Measurements from ENCODE around the gene ABTB2. TPM values are rescaled to one million over a fixed set of nuclear protein-coding genes. Genes with fewer than 3 reads are reported as not detected.

The ABTB2 gene
- total RNA-seq, 2 donors from 2014 or later: 27.0 to 27.4 TPM

DNA sequence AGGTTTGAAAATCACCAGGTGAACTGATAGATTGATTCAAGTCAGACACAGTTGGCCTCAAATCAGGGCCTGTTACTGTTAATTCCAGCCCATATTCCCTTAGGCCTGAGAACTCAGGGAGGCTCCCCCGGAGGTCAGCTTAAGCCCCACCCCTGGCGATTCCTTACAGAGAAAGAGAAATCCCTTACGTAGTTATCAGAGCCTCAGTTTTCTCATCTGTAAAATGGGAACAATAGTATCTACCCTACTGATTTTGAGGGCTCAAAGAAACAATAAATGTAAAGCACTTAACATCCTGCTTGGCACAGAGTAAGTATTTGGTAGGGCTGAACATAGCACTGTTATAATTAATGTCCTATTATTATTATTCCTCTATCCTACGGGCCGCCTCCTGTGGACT, 158.3 kb downstream of the ABTB2 start:
- no peak for DNase-seq (ENCODE audit: low spot score)
- no peaks in the 10 kb centered on the region for H3K9me3 ChIP-seq
- TF ChIP-seq, protein P1, sequence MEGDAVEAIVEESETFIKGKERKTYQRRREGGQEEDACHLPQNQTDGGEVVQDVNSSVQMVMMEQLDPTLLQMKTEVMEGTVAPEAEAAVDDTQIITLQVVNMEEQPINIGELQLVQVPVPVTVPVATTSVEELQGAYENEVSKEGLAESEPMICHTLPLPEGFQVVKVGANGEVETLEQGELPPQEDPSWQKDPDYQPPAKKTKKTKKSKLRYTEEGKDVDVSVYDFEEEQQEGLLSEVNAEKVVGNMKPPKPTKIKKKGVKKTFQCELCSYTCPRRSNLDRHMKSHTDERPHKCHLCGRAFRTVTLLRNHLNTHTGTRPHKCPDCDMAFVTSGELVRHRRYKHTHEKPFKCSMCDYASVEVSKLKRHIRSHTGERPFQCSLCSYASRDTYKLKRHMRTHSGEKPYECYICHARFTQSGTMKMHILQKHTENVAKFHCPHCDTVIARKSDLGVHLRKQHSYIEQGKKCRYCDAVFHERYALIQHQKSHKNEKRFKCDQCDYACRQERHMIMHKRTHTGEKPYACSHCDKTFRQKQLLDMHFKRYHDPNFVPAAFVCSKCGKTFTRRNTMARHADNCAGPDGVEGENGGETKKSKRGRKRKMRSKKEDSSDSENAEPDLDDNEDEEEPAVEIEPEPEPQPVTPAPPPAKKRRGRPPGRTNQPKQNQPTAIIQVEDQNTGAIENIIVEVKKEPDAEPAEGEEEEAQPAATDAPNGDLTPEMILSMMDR (IDR thresholded peaks at IDR 0.05): no peak
- H3K27ac ChIP-seq: no peak overlapping the region
- no peaks in the 10 kb centered on the region for H3K27me3 ChIP-seq
- no peaks in the 10 kb centered on the region for H3K4me1 ChIP-seq
- H3K4me3 ChIP-seq: no peak overlapping the region
- peaks cover 19% of the 10 kb centered on the region for H3K36me3 ChIP-seq

DNA sequence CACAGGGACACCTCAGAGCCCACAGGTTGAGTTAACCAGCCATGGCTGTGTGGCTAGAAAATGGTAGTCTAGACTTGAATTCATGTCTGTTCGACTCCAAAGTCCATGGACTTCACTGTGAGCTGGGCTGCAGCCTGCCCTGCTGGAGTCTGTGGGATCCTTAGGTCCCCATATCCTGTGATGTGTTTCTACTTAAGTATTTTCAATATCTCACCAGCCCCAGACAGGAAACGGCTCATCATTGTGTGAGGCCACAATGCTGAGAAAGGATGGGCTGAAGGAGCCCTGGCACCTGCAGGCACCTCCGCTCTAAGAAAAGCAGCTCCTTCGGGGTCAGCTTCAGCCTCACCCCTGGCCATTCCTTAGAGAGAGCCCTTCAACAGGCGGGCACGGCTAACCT, 159.3 kb downstream of the ABTB2 start:
- no peaks in the 10 kb centered on the region for H3K9me3 ChIP-seq
- peaks cover 19% of the 10 kb centered on the region for H3K36me3 ChIP-seq
- TF ChIP-seq, protein P1 (IDR thresholded peaks at IDR 0.05): no peak
- H3K27ac ChIP-seq: no peak overlapping the region
- no peak overlapping the region for H3K4me3 ChIP-seq
- peaks cover 0 to 1% of the 10 kb centered on the region in 2 donors for H3K4me1 ChIP-seq
- no peaks in the 10 kb centered on the region for H3K27me3 ChIP-seq
- DNase-seq (ENCODE audit: low spot score): no peak

DNA sequence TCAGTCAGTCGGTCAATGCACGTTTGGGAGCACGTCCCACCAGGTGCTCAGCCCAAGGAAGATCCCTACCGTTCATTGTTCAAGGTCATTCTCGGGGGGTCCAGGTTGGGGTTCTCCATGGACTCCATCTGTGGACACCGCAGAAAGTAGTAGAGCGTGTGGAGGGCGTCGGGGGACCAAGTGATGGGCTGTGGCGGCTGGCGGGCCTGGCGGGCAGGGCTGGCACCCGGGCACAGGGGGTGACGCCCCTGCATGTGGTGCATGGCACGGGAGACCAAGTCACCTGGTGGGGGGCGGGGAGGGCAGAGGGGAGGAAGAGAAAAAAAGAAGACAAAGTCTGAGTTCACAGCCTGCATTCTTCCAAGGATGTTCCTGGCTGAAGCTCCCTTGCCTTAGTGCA, 160.6 kb downstream of the ABTB2 start:
- peaks cover 0 to 14% of the 10 kb centered on the region in 2 donors for H3K4me1 ChIP-seq
- H3K36me3 ChIP-seq: peaks cover 13% of the 10 kb centered on the region
- no peaks in the 10 kb centered on the region for H3K27me3 ChIP-seq
- TF ChIP-seq, protein P1 (IDR thresholded peaks at IDR 0.05): no peak
- no peak overlapping the region for H3K4me3 ChIP-seq
- H3K27ac ChIP-seq: no peak overlapping the region
- DNase-seq (ENCODE audit: low spot score): no peak
- H3K9me3 ChIP-seq: no peaks in the 10 kb centered on the region

DNA sequence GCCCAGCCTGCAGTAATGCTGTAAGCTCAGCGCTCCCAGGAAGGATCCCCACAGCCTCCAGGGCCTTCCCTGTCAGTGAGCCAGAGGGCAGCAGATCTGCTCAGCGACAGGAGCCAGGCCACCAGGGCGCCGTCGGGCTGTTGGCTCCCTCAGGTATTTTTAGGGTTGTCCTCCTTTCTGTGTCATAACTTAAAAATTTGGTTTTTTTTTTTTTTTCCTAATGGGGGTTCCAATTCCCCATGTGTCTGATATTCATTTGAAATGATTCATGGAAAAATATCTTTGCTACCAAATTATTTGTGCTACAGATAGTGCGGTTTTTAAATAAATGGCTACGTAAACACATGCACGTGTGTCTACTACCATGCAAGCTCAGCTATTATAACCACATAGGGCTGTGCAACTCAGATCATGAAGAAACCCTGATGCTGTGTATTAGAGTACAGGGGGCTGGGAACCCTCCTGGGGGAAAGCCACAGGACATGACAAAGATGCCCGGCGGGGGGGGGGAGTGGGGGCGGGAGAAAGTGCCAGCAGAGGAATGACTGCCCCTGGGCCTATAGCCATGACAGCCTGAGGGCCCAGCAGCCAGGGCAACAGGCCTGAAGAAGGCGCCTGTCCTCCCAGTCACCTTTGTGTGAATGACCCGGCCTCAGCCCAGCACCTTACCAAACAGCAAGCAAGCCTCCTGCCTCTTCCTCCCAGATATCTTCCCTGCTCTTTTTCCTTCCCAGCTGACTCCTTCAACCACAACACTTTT, 163.1 kb downstream of the ABTB2 start:
- no peak for DNase-seq (ENCODE audit: low spot score)
- Histone ChIP-seq H3K27ac (no peak overlapping the region), H3K4me1 (peaks cover 0 to 17% of the 10 kb centered on the region in 2 donors), H3K27me3 (no peaks in the 10 kb centered on the region), H3K4me3 (no peak overlapping the region), H3K9me3 (no peaks in the 10 kb centered on the region), H3K36me3 (peaks cover 13% of the 10 kb centered on the region)
- TF ChIP-seq, protein P1 (IDR thresholded peaks at IDR 0.05): no peak

DNA sequence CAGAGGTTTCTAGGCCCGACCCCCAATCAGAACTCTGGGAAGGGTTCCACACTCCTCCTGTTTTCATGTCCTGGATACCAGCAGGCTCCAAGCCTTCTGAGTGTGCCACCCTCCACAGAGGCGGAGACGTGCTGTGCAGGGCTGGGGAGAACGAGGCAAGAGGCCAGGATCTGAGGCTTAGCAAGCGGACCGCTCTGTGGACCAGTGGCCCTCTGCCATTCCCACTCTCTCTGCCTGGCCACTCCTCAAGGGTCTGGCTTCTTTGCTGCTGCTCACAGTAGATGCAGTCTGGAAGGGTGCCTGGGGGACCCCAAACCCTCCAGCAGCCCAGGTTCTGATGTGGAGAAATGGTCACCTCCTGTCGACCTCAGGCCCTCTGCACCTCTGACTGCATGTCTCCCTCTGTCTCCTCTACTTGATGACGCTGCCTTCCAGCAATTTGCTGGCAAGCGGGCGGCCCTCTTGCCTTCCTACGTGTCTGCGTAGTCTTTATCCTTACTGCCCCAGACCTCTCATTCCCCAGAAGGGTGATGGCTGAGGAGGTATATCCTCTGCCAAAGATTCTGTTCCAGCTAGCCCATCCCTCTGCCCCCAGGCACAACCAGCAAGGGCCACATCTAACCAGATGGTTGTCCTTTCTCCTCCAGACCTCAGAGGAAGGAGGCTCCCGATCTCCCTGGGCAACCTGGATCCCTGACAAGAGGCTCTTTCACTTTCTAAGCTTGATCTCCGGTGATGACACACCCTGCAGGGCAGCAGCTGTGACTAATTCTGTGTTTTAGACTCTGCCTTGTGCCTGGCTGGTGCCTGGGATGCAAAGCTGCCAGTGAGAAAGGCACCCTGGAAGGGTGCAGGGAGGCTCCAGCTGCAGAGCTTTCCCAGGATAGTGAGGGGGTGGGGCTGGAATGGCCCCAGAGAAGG, 165.1 kb downstream of the ABTB2 start:
- Histone ChIP-seq H3K27me3 (no peaks in the 10 kb centered on the region), H3K4me1 (peaks cover 0 to 17% of the 10 kb centered on the region in 2 donors)
- DNase-seq (ENCODE audit: low spot score): peak; percentile 83

More for the DNA sequence above, 165.1 kb downstream of the ABTB2 start:
- Histone ChIP-seq H3K4me3 (no peak overlapping the region), H3K9me3 (no peaks in the 10 kb centered on the region), H3K36me3 (peaks cover 13% of the 10 kb centered on the region), H3K27ac (peak overlapping the region; percentile 55 to 80)
- TF ChIP-seq, protein P1 (IDR thresholded peaks at IDR 0.05): no peak

Measured in right atrium auricular region (tissue), 2 donors.